HG03103 (cell line): ENCODE data around the gene DESI2.
"Not testable (repeated sequence)": the region's sequence is repeated elsewhere in the genome, so short reads cannot be mapped to it uniquely, and the experiment has no call there.

Source experiments
- ATAC-seq: cut with Tn5 transposase; IDR thresholded peaks from one replicate; pipeline ENCODE4 v1.9.1; 2021; ENCODE audit warnings: low read depth; ENCODE audit not compliant: unreplicated experiment

DESI2 gene

GRCh38 chr1:244654108-244655038, 1.4 kb downstream of the DESI2 start:
- ATAC-seq, result no peak

DNA sequence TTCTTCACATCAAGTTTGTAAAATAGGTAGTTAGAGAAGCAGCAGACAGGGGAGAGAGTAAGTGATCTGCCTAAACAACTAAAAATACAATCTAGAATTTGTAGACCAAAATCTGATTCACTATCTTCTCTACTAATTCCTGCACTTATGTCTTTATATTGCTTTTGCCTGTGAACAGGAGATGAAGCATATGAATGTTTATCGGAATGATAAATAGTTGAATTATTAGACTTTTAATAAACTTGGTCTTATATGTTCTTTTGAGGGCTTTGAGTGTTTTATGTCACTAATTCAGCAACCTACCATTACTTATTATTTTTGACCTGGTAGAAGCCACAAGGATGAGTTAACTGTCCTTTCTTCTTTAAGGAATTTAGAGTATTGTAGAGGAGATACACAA, 2.3 kb downstream of the DESI2 start:
- no peak for ATAC-seq

DNA sequence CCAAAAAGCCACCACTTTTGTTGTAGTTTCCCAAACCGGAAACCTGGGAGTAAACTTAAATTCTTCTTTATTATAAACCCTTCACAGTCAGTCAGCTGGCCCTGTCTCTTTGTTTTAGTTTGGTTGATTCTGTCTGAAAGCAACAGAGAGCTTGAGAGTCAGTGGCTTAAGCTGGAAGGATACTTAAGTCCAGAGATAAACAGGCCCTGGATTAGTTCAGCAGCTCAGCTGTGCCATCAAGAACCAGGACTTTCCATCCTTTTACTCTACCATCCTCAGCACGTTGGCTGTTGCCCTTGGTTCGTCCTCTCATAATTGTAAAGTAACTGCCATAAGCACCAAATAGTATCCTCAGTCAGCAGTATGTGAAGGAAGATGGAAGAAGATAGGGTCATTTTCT, 4.5 kb downstream of the DESI2 start:
- no peak for ATAC-seq

- ATAC-seq, result no peak
Observed at GRCh38 chr1:244659694-244660093, 6.8 kb downstream of the DESI2 start.

GRCh38 chr1:244660595-244660994, 7.7 kb downstream of the DESI2 start:
- no peak for ATAC-seq

- not testable (repeated sequence) for ATAC-seq
Observed at GRCh38 chr1:244661569-244662312, 8.8 kb downstream of the DESI2 start.

DNA sequence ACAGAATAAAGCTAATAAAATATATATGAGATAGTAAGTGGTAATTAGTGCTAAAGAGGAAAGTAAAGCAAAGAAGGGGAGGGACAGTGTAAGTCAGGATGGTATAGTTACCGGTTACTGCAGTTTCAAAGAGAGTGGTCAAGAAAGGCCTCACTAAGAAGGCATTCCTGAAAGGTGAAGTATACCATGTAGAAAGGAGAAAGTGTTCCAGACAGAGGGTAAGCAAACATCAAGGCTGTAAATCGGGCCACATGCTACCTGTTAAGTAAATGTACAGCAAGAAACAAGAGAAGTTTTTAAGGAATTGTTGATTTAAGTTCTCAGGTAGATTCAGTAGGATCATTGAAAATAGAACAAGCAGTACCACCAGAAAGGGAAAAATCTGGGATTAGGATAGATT, 9.7 kb downstream of the DESI2 start:
- ATAC-seq, result no peak

GRCh38 chr1:244664353-244664752, 11.4 kb downstream of the DESI2 start:
- ATAC-seq, result no peak

- peak; percentile 73 for ATAC-seq
Observed at GRCh38 chr1:244665771-244666217, 12.9 kb downstream of the DESI2 start.

DNA sequence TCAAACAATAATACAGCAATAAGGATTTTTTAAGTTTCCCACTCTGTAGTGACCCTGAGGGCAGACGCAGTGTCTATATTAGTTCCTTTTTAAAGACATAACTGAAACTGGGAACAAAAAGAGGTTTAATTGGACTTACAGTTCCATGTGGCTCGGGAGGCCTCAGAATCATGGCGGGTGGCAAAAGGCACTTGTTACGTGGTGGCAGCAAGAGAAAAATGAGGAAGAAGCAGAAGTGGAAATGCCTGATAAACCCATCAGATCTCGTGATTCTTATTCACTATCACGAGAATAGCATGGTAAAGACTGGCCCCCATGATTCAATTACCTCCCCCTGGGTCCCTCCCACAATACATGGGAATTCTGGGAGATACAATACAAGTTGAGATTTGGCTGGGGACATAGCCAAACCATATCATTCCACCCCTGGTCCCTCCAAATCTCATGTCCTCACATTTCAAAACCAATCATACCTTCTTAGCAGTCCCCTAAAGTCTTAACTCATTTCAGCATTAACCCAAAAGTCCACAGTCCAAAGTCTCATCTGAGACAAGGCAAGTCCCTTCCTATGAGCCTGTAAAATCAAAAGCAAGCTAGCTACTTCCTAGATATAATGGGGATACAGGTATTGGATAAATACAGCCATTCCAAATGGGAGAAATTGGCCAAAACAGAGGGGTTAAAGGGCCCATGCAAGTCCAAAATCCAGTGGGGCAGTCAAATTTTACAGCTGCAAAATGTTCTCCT, 13.9 kb downstream of the DESI2 start:
- ATAC-seq, result not testable (repeated sequence)

DNA sequence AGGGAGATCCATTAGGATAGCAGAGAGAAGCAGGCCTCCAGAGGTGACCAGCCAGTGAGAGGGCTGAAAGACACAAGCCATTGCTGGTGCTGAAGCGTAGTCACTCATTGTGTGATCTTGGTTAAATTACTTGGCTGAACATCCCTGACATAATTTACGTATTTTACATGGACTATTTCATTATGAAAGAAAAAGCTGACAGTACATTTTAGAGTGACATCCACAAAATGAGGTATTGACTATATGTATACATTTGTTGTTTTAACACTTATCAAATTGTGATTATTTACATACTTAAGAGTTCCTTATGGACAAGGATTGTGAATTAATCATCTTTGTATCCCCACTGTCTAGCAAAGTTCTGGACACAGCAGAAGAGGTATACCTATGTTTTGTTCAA, 14.9 kb downstream of the DESI2 start:
- ATAC-seq, result no peak

DNA sequence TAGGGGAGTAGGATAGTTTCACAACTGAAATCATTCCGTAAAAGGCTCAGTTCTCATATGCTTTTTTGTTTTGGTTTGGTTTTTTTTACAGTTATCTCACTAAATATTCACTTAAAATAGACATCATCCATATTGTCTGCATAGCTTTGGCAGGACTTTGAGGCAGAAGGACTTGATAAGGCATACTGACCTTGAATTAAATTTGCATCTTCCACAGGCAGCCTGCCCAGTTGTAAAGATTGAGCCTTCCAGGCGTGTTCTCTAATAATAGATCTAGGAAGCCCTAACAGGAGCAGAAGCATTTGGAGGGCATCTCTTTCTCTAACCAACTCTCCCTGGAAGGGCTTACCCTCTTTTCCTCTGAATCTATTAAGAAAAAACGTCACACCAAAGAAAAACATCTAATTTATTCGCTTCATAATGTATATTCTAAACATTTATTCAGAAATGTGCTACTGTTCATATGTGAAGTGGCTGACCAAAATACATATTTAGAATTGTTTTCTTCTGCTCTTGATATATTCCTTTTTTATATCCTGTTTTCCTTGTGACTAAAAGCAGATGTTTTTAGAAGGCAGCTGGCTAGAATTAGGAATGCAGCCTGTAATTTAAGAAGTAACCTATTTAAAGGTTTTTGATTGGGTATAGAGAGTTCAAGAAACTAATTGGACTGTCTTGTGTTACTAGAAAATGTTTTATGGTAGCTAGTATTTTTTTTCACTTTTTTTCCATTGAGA, 20.2 kb downstream of the DESI2 start:
- no peak for ATAC-seq

DNA sequence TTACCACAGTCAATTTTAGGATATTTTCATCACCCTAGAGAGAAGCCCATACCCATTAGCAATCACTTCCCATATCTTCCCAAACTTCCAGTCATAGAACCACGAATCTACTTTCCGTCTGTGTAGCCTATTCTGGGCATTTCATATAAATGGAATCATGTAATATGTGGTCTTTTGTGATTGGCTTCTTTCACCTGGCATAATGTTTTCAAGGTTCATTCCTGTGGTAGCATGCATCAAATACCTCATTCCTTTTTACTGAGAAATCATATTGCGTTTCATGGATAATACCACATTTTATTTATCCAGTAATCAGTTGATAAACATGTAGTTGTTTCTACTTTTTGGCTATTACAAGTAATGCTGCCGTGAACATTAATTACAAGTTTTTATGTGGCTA, 21.5 kb downstream of the DESI2 start:
- ATAC-seq, result no peak

- ATAC-seq, result no peak
Observed at GRCh38 chr1:244675167-244675566, 22.2 kb downstream of the DESI2 start.

- no peak for ATAC-seq
Observed at GRCh38 chr1:244678697-244679096, 25.8 kb downstream of the DESI2 start.

- no peak for ATAC-seq
Observed at GRCh38 chr1:244680667-244681066, 27.7 kb downstream of the DESI2 start.

GRCh38 chr1:244682087-244682486, 29.2 kb downstream of the DESI2 start:
- ATAC-seq, result not testable (repeated sequence)

DNA sequence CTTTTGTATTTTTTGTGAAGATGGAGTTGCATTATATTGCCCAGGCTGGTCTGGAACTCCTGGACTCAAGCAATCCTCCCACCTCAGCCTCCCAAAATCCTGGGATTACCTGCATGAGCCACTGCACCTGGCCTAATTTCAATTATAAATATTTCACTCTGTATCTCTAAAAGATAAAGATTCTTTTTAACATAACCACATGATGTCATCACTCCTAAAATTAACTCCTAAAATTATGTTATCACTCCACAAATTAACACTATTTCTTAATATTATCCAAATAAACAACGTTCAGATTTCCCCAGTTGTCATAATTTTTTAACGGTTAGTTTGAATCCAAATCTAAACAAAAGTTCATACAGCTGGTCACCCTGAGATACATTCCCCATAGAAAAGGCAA, 43.0 kb downstream of the DESI2 start:
- ATAC-seq, result no peak

- no peak for ATAC-seq
Observed at GRCh38 chr1:244699741-244700140, 46.8 kb downstream of the DESI2 start.

DNA sequence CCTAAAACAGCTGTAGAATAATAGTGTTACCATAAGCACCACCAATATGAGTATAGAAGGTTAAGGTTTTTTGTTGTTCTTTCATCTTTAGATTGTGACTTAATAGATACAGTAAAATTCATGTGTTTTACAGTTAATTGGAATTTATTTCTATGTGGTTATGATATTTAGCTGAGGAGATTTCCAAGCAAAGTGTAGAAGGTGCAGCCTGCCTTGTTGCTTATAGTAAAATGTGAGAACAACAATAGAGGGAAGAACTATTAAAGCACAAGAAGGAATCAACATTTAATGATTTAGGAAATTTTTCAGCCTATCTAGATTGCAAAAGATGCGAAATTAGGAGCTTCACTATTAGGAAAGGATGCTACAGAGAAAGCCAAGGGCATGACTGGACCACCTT, 47.9 kb downstream of the DESI2 start:
- no peak for ATAC-seq
